Ectodermal cell (in vitro differentiated cells): Measurements from ENCODE around the gene NOC2L. TPM values are rescaled to one million over a fixed set of nuclear protein-coding genes. Genes with fewer than 3 reads are reported as not detected.
A peak's percentile ranks its signal among the peaks of the same experiment; 100 is the strongest.

Experiments
- H3K27ac ChIP-seq: 2 replicates; pipeline ENCODE4 v1.7.0; 2013; ENCODE audit warnings: mild to moderate bottlenecking, low read depth, low read length; ENCODE audit not compliant: insufficient read depth, poor library complexity, severe bottlenecking
- H3K27me3 ChIP-seq: 2 replicates; pipeline ENCODE4 v1.7.0; 2013; ENCODE audit warnings: mild to moderate bottlenecking, low read length; ENCODE audit not compliant: insufficient read depth, control insufficient read depth, poor library complexity, severe bottlenecking
- H3K36me3 ChIP-seq: one replicate; pipeline ENCODE4 v1.7.0; 2013; ENCODE audit warnings: low read length; ENCODE audit not compliant: control insufficient read depth, insufficient read depth
- H3K4me1 ChIP-seq: one replicate; pipeline ENCODE4 v1.7.0; 2013; ENCODE audit warnings: low read length; ENCODE audit not compliant: control insufficient read depth, insufficient read depth
- H3K4me3 ChIP-seq: 2 replicates; pipeline ENCODE4 v1.7.0; 2013; ENCODE audit warnings: low read depth, low read length, control low read depth; ENCODE audit not compliant: insufficient read depth
- H3K9me3 ChIP-seq: 2 replicates; pipeline ENCODE4 v1.7.0; 2013; ENCODE audit warnings: mild to moderate bottlenecking, low read length, moderate library complexity; ENCODE audit not compliant: control insufficient read depth
- WGBS, 2 experiments: methylation state at CpG; one replicate each; pipeline ENCODE4 v1.1.7; 2013; ENCODE audit warnings: missing lambda C conversion rate in 2 of 2; 5-methylcytosine and 5-hydroxymethylcytosine counted together
- polyA plus RNA-seq, 4 experiments: library from polyadenylated mRNA; stranded (reverse); fragments of 50-300 nt; gene quantifications; one replicate each; pipeline ENCODE4 v1.2.3, GENCODE V29; 2013

The NOC2L gene
- polyA plus RNA-seq (2013, experiment 1 of 4) = 90.0 TPM
- polyA plus RNA-seq (2013, experiment 2 of 4) = 87.3 TPM
- polyA plus RNA-seq (2013, experiment 3 of 4) = 58.0 TPM
- 57.1 TPM for polyA plus RNA-seq (2013, experiment 4 of 4)

DNA sequence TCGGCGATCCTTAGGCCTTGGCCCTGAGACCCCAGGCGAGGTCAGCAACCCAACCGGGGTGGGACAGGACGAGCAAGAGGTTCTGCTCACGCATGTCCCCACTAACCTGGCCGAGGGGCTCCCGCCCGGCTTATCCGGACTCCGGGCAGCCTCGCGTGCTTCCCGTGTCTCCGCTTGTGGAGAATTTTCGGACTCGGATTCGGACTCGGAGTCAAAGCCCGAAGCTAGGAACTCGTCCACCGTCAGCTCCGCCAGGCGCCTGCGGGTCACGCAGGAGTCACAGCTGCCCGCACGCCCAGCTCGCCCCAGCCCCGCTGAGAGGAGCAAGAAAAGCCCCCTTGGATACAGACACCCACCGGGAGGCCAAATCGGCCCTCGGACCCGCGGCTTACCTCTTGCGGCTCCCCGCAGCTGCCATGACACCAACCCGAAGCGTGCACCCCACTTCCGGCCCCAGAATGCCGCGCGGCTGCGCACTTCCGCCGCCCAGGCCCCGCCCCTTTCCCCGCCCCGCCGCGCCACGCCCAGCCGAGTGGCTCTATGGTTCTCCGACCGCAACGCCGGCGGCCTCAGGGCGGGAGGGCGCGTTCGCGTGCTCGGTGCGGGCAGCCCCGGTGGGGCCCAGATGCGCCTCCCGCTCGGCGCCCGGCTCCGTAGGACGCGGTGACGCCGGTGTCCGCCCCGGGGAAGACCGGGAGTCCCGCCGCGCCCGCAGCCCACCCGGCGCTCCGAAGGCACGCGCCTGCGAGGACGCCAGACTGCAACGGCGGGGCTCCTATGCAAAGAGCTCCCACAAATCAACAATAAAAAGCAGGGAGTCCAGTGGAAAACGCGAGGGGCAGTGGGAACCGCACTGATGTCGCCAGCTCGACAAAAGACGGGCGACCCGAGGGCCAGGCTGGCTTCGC, at the start of gene NOC2L:
Gene NOC2L, minus strand, starts transcription at position 434 of the 908 bp plus-strand sequence. Its CDS starts 16 bp downstream, at position 418.
- Histone ChIP-seq H3K4me3 (peak within 1 kb of the TSS; percentile 100), H3K27me3 (peaks cover 23% of the 10 kb centered on the region), H3K9me3 (no peaks in the 10 kb centered on the region), H3K4me1 (no peaks in the 10 kb centered on the region), H3K27ac (no peak within 1 kb of the TSS), H3K36me3 (peaks cover 25% of the 10 kb centered on the region)
- WGBS, 2 experiments = 6 to 7% methylated on average over 101 of the region's 101 CpGs

DNA sequence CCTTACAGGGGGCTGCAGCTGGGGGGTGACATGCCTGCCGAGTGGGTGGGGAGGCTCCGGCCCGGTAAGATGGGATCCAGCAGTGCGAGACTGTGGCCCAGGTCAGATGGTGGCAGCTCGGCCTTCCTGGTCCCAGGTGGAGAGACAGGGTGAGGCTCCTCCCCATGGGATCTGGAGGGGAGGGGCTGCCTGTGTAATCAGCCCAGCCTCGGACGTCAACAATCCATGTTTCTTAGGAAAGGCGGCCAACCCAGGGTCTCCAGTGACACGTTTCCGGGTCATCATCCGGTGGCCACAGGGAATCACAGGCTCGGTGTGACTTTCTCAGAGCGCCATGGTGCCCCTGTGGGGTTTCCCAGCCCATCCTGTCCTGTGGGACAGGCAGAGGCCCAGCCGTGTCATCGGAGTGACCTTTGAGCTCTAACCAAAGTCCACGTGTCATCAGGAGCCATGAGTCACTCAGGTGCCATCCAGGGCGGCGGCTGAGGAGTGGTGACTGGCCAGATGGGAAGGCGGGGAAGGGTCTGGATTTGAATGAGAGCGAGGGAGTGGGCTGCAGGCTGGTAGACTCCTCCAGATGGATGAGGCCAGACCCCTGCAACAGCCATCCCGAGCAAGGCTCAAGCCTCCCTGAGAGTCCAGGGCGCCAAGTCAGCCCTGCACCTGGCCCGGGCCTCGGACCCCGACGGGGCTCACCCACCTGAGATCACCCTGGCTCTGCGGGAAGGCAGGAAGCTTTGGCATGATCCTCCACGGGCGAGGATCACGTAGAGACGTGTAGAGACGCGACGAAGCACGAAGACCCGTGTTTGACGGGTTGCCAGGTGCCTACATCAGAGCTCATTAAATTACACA, 47.5 kb upstream of the NOC2L start:
- no peaks in the 10 kb centered on the region for H3K36me3 ChIP-seq
- peaks cover 12% of the 10 kb centered on the region for H3K27me3 ChIP-seq
- peaks cover 31% of the 10 kb centered on the region for H3K4me1 ChIP-seq
- no peak overlapping the region for H3K4me3 ChIP-seq
- H3K9me3 ChIP-seq = no peaks in the 10 kb centered on the region
- H3K27ac ChIP-seq = no peak overlapping the region
- WGBS, 2 experiments = 91% methylated on average over 37 of the region's 37 CpGs

- H3K36me3 ChIP-seq = no peaks in the 10 kb centered on the region
- WGBS, 2 experiments = 78 to 79% methylated on average over 23 of the region's 23 CpGs
- no peaks in the 10 kb centered on the region for H3K9me3 ChIP-seq
- H3K27me3 ChIP-seq = peaks cover 19% of the 10 kb centered on the region
- H3K4me3 ChIP-seq = no peak overlapping the region
- H3K27ac ChIP-seq = no peak overlapping the region
- H3K4me1 ChIP-seq = peaks cover 31% of the 10 kb centered on the region
Observed at GRCh38 chr1:1005774-1006304, 46.8 kb upstream of the NOC2L start.

DNA sequence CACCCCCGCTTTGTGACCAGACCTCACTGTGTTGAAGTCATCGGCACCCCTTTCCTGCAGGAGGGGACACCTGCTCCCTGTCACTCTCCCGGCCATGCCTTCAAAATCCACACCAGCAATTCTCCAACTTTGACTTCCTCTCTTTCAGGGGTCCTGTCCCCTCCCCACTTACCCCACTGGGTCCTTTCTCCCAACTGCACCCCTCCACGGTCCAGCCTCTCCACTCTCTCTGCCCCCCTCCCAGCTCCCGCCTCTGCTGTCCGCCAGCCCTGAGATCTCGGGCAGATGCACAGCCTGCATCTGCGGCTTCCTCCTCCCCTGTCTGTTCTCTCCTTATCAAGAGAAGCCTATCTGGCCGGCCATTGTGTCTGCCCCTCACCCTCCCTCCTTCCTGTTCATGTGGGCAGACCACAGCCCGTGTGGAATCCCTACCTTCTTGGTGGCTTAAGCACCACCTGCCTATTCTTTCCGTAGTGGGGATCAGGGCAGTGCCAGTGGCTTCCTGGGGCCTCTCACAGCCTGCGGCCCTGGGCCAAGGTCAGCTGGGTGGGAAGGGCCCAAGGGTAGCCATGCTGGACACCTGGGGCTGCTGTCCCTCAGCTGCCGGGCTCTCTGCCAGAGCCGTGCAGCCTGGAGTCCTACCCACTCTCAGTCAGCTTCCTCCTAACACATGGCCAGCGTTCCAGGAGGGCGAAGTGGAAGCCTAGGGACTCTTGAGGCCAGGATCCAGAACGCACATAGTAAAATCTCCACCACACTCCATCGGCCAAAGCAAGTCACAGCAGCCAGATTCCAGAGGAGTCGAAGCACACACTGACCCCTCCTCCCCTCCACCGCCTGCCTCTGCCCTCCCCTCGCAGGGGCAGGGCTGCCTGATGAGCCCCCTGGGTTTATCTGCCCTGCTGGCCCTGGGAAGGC, 46.0 kb upstream of the NOC2L start:
- Histone ChIP-seq H3K27me3 (peaks cover 27% of the 10 kb centered on the region), H3K4me1 (peaks cover 31% of the 10 kb centered on the region), H3K27ac (no peak overlapping the region), H3K36me3 (no peaks in the 10 kb centered on the region), H3K4me3 (no peak overlapping the region), H3K9me3 (no peaks in the 10 kb centered on the region)
- WGBS, 2 experiments = 44 to 49% methylated on average over 21 of the region's 21 CpGs

DNA sequence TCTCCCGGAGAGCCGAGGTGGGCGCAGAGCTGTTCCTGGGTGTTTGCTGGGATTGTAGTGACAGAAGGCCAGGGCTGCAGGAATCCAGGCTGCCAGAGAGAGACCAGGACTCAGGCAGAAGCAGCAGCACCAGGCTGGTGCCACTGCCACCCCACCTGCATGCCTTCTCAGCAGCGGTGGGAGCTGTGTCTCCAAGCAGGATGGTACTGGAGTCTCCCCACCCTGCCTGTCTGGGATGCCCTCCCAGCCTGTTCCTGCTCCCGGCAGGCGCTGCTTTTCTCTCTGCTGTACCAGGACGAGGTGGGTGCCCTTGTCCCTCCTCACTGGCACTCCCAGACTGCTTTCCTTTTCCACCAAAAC, 45.3 kb upstream of the NOC2L start:
- WGBS, 2 experiments = 79 to 84% methylated on average over 7 of the region's 7 CpGs
- Histone ChIP-seq H3K36me3 (no peaks in the 10 kb centered on the region), H3K4me3 (no peak overlapping the region), H3K27ac (no peak overlapping the region), H3K4me1 (peaks cover 31% of the 10 kb centered on the region), H3K27me3 (peaks cover 32% of the 10 kb centered on the region), H3K9me3 (no peaks in the 10 kb centered on the region)

DNA sequence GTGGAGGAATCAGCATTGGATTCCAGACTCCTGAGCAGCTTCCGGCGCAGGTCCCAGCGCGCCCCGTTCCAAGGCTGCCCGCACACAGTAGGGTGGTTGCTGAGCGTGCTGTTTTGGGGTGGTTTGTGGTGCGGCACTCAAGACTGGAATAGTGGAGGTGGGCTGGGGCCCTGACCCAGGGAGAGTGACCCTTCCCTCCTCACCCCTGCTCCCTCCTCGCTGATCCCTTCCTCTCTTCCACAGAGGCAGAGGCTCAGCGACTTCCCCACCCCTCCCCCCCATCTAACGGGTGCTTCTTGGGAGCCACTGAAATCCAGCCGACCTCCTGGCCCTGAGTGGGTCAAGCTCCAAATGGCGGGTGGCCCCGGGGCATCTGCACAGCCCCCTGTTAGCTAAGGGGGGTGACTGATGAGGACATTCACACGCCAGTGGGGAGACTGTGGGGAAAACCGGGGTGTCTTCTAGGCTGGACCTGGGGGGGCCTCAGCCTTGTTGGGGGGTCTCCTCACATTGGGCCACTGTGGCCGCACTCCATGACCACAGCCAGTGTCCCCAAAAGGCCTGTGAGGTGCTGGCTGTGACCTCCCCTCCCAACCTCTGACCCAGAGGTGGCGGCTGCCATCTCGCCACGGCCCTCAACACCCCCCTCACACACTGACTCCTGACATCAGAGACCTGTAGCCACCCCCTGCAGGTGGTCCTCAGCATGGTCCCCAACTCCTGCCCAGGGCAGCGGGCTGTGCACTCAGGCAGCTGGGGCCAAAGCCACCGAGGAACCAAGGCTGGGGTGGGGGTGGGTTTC, 44.8 kb upstream of the NOC2L start:
- 81% methylated on average over 22 of the region's 22 CpGs for WGBS, 2 experiments
- Histone ChIP-seq H3K4me1 (peaks cover 31% of the 10 kb centered on the region), H3K4me3 (no peak overlapping the region), H3K9me3 (no peaks in the 10 kb centered on the region), H3K27ac (no peak overlapping the region), H3K36me3 (no peaks in the 10 kb centered on the region), H3K27me3 (peaks cover 38% of the 10 kb centered on the region)

DNA sequence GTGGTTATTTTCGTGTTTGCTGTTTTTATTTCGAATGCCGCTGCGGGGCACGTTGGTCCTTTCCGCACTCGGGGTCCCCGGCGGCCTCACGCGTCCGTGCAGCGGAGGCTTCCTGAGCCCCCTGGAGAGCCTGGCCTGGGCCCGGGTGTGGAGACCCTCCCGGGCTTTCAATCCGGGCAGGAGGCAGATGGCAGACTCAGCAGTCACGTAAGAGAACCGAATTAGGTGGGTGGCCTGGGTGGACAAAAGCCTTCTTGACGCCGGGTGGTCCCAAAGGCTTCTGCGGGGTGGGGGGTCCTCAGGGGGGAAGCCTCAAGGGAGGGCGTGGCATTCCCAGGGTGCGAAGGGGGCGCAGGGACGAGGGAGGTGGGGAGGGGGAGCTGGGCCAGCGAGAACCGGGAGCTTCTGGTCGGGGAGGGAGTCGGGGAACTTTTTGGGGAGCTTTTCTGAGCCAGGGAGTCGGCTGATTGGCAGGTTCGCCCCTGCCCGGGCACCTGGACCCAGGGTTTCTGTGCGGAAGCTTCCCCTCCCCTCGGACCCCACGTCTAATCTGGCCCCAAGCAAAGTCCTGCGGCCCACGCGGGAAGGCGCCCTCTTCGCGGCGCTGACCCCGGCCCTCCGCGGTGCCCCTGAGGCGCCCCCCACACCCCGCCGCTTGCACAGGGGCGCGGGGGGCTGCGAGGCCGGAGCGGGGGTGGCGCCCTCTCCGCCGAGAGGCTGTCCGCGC, 42.2 kb upstream of the NOC2L start:
- H3K27me3 ChIP-seq = peaks cover 60% of the 10 kb centered on the region
- no peaks in the 10 kb centered on the region for H3K36me3 ChIP-seq
- H3K4me1 ChIP-seq = peaks cover 41% of the 10 kb centered on the region
- peak overlapping the region; percentile 71 for H3K4me3 ChIP-seq
- H3K9me3 ChIP-seq = no peaks in the 10 kb centered on the region
- peak overlapping the region; percentile 98 for H3K27ac ChIP-seq
- 3 to 5% methylated on average over 58 of the region's 58 CpGs for WGBS, 2 experiments

DNA sequence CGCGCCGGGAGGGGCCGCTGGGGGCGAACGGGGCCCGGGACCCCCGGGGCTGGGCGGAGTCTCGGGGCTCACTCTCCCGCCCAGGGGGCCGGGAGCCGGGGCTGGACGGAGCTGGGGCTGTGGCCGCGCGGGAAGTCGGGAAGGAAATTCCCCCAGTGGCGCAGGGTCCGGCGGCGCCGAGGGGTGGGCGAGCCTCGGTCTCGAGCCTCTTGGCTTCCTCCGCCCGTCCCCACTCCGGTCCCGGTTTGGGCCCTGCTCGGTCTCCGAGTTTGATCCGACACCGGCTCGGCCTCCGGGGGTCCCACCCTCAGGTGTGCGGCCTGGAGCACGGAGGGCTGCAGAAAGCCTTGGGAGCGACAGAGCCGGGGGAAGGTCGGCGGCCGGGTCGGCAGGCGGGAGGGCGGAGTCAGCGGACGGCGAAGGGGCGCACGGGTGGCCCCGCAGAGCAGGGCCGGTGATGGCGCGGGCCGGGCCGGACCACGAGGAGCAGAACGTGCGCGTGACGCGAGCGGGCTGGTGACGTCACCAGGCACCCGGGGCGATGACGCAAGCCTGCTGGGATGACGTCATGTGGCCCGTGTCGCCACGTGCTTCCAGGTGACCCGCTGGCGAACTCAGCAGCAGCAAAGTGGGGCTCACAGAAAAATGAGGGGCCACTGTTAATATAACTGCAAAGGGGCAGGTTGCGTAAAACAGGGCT, 41.5 kb upstream of the NOC2L start:
- Histone ChIP-seq H3K27me3 (peaks cover 64% of the 10 kb centered on the region), H3K36me3 (no peaks in the 10 kb centered on the region), H3K4me1 (peaks cover 34% of the 10 kb centered on the region), H3K27ac (peak overlapping the region; percentile 98), H3K9me3 (no peaks in the 10 kb centered on the region), H3K4me3 (peak overlapping the region; percentile 71)
- 1 to 2% methylated on average over 75 of the region's 75 CpGs for WGBS, 2 experiments
